HG02852 (cell line): ENCODE data around the gene CYB5RL.
"Not testable (repeated sequence)": the region's sequence is repeated elsewhere in the genome, so short reads cannot be mapped to it uniquely, and the experiment has no call there.

Experiments
- ATAC-seq: cut with Tn5 transposase; IDR thresholded peaks from one replicate; pipeline ENCODE4 v1.9.1; 2021; ENCODE audit warnings: mild to moderate bottlenecking, moderate library complexity; ENCODE audit not compliant: unreplicated experiment

Gene CYB5RL

DNA sequence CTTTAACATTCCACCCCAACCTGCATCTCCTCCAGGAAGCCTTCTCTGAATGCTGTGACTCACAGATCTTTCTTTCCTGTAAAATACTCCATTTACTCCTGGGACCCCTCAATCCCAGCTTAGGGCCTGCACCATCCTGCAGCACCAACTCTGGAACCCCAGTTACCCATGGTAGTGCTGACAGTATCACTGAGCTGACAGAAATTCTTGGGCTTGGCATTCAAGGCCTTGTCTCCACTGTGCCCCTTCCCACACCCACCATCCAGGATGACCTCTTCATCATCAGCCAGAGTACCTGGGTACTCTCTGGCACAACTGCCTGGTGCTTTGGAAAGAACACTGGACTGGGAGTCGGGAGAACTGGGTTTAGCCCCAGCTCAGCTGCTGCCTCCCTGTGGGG lies 8.3 kb downstream of the CYB5RL start:
- ATAC-seq = no peak

DNA sequence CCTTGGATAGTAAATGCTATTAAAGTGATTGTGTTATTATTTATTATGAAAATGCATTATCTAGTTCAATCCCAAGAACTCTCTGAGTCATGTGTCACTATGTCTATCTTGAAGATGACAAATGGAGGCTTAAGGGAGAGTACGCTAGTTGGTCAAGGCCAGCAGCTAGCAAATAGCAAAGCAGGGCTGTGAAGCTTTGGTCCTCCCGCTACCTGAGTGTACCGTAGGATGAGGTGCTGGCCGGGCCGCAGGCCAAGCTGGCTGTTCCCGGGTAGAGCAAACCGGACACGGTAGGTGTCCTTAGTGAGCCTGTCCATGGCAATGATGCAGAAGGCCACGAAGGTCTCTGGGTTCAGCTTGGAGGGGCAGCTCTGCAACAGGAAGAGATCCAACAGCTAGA lies 9.3 kb downstream of the CYB5RL start:
- no peak for ATAC-seq

DNA sequence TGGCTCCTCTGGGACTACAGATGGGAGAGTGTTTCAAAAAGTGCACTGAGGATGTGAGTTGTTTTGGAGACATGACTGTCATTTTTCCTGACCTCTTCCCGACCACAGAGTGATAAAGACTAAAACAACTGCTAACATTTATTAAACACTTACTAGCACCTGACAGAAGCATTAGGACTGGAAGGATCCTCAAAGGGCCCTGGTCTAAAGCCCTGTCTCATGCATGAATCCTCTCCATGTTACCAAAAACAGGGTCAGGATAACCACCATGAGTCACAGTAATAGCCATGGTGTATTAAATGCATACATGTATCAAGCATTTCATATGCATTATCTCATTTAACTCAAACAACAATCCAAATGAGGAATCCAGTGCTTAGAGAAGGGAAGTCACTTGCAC lies 11.5 kb downstream of the CYB5RL start:
- no peak for ATAC-seq

DNA sequence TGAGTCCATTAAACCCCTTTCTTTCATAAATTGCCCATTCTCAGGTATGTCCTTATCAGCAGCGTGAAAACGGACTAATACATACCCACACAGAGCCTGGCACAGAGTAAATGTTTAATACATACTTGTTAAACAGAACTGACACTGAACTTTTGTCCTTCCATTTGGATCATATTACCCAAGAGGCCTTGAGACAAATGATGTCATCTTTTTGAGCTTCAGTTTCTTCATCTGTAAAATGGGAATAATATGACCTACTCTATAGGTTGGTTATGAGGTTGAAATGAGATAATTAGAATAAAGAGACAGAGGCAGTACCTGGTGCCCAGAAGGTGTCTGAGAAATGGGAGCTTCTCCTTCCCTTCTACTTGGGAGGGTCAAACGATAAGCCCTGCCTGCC lies 13.8 kb downstream of the CYB5RL start:
- ATAC-seq = no peak

DNA sequence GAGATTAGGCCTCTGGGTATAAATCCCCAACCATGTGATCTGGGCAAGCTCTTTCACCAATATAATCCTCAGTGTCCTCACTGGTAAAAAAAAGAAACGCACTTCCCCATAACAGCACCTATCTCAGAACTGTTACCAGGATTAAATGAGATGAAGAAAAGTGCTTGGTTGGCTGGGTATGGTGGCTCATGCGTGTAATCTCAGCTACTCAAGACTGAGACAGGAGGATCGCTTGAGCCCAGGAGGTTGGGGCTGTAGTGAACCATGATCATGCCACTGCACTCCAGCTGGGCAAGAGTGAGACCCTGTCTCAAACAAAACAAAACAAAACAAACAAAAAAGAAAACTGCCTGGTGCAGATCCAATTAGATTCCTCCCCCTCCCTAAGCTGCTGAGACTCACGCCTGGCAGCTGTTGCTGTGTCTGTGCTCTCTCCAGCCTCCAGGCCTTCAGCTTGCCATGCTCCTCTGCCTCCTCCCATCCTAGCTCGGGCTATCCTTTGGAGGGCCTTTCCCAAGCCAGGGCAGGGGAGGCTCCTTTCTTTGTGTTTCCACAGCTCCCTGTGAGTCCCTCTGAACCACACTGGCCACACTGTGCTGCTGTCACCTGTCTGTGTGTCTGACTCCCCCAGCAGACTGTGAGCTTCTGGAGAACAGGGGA lies 19.0 kb downstream of the CYB5RL start:
- no peak for ATAC-seq

DNA sequence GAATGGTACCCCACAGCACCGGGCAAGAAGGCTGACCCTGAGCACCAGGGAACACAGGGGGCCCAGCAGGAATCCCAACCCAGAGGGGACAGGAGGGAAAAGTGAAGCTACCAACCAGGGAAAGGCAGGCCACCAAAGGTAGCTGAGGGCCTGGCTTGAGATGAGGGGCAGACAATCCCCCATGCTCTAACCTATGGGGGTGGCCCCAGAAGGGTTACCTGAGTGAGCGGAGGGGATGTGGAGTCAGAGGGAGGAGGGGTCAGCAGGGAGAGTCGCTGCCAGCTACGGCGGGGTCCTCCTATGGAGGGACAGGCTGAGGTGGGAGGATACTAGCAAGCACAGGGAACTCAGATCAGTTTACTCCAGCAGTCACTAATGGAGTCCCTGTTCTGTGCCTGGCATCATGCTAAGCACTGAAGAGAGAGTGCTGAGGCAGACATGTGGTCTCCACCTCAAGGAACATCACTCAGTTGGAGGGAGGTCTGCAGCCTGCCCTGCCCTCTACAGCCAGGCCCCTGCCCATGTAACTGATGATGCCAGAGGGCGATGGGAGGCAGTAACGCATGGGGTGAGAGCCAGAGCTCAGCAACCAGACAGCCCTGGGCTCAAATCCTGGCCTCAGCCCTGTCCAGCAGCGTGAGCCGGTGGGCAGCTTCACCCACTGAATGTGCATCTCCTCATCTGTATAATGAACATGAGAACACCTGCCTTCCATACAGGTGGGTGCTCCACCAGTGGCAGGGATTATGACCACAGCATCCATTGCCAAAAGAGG lies 21.3 kb downstream of the CYB5RL start:
- no peak for ATAC-seq

DNA sequence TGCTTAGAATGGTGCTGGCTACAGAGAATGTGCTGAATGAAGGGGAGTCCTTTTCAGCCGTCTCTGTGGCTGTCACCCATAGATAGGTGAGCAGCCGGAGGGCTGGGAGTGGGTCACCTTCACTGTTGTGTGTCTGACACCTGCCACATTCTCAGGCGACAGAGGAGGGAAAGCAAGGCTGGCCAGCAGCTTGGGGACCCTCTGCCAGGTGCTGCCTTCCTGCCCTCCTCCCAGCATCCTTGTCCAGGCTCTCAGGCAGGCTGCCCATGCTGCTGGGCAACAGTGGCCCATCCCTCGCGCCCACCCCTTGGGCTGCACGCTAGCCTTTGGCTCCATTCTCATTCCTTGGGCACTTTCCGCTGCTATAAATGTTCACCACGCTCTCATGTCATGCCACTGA lies 22.1 kb downstream of the CYB5RL start:
- ATAC-seq = no peak

DNA sequence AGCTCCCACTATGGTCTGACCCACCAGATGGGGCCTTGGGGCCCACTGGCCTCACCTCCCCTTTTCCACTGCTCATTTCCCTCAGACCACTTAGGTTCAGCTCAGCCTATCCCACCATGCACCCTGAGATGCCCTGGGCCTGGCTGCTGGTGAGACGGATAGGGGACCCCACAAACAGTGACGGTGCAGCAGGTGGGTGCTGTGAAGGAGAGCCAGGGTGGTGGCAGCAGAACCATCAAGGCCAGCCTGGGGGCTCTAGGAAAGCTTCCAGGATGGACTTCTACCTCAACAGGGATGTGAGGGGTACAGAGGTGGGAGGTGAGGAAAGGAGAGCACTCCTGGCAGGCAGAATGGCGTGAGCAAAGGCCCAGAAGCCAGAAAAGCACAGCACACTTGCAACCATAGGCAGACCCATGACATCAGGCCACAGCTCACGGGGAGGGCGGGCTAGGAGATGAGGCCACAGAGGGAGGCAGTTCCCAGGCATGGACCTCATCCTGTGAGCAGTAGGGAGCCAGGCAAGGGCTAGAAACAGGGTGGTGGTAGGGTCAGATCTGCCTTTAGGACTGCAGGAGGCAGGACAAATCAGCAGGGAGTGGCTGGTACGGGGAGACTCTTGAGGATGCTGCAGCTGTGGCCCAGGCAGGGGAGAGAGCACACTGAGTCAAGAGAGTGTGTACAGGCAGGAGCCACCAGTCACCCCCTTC lies 23.1 kb downstream of the CYB5RL start:
- no peak for ATAC-seq

DNA sequence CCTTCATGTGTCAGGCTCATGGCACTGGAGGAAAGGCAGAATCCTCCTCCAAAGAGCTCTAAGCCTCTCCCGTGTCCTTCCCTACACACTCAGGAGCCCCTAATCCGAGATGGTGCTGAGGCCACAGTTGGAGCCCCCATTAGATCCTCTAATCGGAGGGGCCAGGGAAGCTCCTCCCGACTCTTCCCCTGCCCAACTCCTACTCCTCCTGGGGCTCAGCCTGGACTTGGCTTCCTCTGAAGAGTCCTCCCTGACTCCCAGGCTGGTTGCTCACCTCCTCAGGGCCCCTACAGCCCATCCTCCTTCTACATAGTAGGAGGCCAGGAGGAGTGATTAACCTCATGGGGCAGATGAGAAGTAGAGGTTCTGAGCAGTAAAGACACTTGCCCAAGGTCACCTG lies 25.7 kb downstream of the CYB5RL start:
- no peak for ATAC-seq

DNA sequence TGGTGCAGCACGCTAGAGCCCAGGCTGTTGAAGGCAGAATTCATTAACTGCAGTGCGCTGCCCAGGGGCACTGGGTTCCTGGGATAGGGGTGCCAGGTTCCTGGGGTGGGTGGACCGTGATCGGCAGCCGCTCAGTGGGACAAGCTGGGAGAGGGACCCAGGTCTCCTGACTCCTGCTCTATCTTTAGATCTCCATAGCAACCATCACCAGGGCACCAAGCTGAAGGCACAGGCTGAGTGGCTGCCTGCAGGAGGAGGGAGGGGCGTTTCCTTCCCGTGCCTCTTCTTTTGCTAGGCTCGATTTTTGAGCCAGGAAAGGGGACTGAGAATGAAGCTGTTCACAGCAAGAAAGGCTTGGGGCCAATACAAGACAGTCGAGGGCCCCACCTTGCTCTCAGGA lies 26.1 kb downstream of the CYB5RL start:
- no peak for ATAC-seq

DNA sequence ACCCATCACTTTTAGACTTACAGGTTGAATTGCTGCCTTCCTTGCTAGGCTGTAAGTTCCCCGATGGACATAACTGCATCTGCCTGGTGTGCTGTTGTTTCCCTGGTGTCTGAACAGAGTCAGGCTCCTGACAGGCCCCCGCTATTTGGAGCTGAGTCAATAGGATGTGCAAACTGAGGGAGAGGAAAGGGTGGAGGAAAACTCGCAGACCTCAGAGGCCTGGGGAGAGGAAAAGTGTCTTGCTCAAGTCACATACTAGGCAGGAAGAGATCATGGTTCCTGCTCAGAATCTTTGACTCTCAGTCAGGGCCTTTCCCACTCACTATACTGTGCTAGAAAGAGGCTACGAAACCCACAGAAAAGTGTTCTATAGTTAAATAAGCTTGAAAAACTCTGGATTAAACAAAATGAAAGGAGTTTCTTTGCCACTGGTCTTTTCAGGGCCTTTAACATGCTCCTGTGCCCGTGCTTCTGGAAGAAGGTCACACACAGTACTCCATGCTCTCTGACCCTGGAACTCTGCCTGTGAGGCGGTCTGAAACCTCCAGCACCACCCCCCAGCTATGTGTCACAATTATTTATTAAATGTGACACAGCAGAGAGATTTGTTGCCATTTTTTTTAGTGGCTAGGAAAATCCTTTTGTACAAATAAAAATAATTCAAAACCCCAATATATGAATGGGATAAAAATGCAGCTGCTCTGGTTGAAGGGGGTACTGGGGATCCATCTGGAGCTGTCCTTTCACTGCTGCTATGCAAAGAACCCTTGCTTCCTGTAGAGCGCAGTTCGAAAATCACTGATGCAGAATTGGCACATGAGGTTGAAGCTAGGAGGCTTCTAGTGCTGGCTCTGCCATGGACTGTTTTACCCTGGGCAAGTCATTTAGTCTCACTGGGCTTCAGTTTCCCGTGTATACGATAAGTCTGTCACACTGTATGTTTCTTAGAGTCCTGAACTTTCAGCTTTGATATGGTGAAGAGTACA lies 26.9 kb downstream of the CYB5RL start:
- ATAC-seq = no peak

DNA sequence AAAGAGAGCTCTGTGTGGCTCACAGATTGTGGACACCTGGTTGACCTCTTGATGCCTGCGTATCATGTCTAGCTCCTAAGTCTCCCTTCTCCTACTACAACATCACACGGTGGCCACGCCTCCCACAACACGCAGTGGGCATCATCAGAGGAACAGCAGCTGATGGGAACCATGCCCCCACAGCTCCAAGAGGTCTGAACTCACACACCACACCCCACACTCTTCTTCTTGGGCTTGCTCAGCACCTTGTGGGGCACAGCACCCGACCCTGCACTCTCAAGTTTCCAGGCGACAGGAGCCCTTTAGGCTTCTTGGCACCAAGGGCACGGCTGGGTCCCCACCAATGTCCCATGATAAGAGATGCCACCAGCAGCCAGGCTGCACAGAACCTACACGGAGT lies 28.2 kb downstream of the CYB5RL start:
- ATAC-seq = no peak

DNA sequence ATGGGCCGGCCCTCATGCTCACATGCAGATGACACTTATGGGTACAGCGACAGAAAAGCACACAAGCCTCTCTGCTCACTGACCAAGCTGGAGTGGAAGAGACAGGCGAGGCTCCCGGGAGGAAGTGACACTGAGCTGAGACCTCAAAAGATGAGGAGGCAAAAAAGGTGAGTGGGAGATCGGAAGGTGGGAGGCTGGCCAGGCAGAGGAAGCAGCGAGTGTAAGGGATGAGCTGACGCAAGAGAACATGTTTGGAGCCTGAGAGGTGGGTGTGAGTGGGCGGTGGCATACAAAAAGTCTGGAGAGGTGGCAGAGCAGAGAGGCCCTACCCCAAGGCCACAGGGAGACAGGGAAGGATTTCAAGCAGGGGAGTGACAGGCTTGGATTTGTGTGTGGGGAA lies 28.8 kb downstream of the CYB5RL start:
- no peak for ATAC-seq

DNA sequence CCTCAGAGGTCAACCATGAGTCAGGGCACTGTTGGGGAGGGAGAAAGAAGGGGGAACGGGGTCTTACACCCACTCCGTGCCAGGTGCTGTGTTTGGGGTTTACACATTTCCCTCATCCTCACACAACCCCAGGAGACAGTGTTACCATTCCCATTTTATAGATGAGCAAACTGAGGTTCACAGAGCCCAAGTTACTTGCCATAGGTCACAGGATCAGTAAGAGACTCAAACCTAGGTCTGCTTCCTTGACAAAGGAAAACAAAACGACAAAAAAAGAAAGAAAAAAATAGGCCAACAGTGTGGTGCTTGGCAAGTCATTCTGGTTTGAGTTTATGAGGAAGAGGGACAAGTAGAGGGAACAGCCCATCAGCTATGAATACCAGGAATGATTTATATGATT lies 30.8 kb downstream of the CYB5RL start:
- no peak for ATAC-seq

DNA sequence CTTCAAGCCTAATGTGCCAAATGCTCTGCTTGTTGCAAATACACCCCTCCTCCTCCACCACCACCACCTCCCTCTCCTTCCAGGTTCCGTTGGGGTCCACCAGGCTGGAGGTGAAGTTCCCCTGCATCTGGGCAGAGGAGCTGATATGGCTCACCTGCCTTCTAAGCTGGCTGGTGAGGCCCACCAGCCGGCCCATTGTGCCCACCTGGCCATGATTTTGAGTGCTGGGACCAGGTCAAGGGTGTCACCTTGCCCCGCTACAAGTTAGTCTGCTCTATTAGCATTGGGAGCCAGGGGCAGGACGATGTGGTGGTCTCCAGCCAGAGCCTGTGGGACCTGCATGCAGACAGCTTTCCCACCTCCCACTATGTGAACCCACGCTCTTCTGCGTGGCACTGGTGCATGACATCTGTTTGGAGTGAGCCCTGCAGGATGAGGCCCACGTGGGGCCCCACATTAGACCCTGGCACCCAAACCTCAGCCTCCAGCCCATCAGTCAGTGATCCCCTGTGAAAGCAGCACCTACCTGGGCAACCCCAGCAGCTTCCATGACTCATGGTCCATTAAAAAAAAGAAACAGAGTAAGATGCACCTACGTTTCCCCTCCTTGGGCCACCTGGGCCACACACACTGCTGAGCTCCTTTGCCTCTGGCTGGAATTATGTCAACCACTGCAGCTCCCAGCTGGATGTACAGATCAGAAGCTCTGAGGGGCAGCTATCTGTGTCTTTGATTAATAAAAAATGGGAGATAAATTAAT lies 31.4 kb downstream of the CYB5RL start:
- no peak for ATAC-seq

DNA sequence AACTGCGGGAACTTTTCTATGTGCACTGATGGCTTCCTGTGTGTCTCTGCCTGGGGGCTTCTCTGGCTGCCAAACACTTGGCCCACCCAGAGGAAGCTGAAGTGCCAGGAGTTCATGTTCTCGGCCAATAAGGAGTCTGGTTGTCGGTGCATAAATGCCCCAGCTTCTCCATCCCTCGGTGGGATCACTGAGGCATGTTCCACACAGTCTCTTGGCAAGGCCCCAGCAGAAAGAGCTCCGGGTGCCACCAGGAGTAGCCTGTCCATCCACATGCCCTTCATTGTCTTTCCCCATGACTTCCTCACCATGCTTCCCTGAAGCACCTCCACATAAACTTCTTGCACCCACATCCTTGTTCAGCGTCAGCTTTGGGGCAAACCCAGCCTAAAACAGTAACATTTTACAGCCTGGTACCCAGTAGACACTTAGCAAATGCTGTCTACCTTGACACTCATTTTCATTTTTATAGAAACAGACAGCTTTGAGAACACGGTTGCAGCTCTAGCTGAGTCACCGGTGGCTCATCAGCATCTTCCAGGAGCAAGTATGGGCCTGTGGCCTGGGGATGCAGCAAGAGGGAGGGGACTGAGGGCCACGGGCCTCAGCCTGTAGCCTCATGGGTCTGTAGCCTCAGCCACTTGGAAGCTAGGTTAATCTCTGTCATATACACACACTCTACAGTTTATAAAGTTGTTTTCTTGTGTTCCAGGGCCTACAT lies 32.2 kb downstream of the CYB5RL start:
- ATAC-seq = no peak

DNA sequence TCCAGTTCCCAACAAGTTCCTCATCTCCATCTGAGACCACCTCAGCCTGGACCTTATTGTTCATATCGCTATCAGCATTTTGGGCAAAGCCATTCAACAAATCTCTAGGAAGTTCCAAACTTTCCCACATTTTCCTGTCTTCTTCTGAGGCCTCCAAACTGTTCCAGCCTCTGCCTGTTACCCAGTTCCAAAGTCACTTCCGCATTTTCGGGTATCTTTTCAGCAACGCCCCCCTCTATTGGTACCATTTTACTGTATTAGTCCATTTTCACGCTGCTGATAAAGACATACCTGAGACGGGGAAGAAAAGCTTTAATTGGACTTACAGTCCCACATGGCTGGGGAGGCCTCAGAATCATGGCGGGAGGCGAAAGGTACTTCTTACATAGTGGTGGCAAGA lies 33.5 kb downstream of the CYB5RL start:
- not testable (repeated sequence) for ATAC-seq

DNA sequence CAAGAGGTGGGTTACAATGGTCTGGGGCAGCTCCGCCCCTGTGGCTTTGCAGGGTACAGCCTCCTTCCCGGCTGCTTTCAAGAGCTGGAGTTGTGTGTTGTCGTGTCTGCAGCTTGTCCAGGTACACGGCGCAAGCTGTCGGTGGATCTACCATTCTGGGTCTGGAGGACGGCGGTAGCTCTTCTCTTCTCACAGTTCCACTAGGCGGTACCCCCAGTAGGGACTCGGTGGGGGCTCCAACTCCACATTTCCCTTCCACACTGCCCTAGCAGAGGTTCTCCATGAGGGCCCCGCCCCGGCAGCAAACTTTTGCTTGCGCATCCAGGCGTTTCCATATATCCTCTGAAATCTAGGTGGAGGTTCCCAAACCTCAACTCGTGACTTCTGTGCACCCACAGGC lies 34.7 kb downstream of the CYB5RL start:
- ATAC-seq = no peak

DNA sequence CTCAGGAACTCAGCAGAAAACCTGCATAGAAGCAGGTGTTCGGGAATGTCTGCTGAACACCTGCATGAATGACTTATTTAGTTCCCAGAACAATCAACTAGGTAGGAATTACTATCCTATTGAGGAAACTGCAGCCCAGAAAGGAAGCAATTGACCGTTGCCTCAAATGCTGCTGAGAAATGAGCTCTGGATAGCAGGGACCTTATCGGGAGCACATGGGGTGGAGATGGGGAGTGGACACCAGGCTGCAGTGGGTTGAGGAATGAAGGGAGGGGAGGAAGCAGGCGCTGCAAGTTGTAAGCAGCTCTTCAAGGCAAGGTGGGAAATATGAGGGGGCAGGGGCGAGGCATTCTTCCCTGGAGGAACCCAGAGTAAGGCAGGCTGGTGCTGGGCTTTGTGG lies 36.3 kb downstream of the CYB5RL start:
- no peak for ATAC-seq

DNA sequence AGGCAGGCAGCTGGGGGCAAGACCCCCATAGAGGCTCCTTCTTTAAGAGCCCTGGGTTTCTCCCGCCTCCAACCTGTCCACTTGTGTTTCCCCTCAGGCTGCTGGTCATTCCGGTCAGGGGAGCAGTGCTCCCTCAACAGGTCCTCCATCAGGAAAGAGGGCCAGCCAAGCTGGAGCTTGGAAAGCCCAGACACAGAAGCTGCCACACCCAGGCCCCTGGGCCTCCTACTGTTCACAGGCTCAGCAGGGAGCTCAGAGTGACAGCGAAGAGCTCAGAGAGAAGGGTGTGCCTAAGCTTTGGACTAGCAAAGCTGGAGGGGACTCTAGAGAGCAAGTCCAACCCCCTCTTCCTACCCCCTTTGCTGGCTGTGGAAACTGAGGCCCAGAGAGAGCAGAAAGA lies 36.8 kb downstream of the CYB5RL start:
- ATAC-seq = no peak
